Natural killer cell (primary cell): ENCODE results near the gene DPYSL5. TPM values are rescaled to one million over a fixed set of nuclear protein-coding genes. Genes with fewer than 3 reads are reported as not detected.

ENCODE experiments used
- ATAC-seq, 3 donors: fragments of 150-1000 bp in 2 of 3; fragments of 200-7000 bp in 1 of 3; cut with Tn5 transposase; 1 replicate in 1 of 3; 2 replicates in 2 of 3; pipeline ENCODE4 v1.10.0; 2021; ENCODE audit warnings: mild to moderate bottlenecking in 2 of 3, moderate library complexity in 2 of 3
- DNase-seq, 2 donors: peaks; one replicate each; pipeline versions ENCODE4 v3.0.0 to v3.0.0-alpha.2; 2013 to 2021; ENCODE audit warnings: mixed read lengths in 1 of 2
- H3K27ac ChIP-seq: one replicate; pipeline ENCODE4 v1.5.1; 2013; ENCODE audit warnings: mild to moderate bottlenecking, low read length
- H3K27me3 ChIP-seq: one replicate; pipeline ENCODE4 v1.6.1; 2013; ENCODE audit warnings: low read length; ENCODE audit not compliant: control insufficient read depth, insufficient read depth
- H3K36me3 ChIP-seq: one replicate; pipeline ENCODE4 v1.6.1; 2013; ENCODE audit warnings: low read length; ENCODE audit not compliant: control insufficient read depth, insufficient read depth
- H3K4me1 ChIP-seq: one replicate; pipeline ENCODE4 v1.6.1; 2013; ENCODE audit warnings: low read length; ENCODE audit not compliant: control insufficient read depth, insufficient read depth
- H3K4me3 ChIP-seq: one replicate; pipeline ENCODE4 v1.5.1; 2013; ENCODE audit warnings: low read length
- H3K9me3 ChIP-seq: one replicate; pipeline ENCODE4 v1.6.1; 2013; ENCODE audit warnings: low read length; ENCODE audit not compliant: control insufficient read depth, insufficient read depth
- H3K27ac Mint-ChIP-seq, 2 donors: one replicate each; pipeline ENCODE4 v1.8.0; 2022; ENCODE audit warnings: mild to moderate bottlenecking in 2 of 2, mixed read lengths in 2 of 2, moderate library complexity in 1 of 2
- H3K27me3 Mint-ChIP-seq, 2 donors: one replicate each; pipeline ENCODE4 v1.8.0; 2022; ENCODE audit warnings: low read depth in 2 of 2, mixed read lengths in 2 of 2
- H3K36me3 Mint-ChIP-seq: one replicate; pipeline ENCODE4 v1.8.0; 2022; ENCODE audit warnings: mixed read lengths
- H3K4me1 Mint-ChIP-seq, 2 donors: one replicate each; pipeline ENCODE4 v1.8.0; 2022; ENCODE audit warnings: mixed read lengths in 2 of 2
- H3K4me3 Mint-ChIP-seq: one replicate; pipeline ENCODE4 v1.8.0; 2022; ENCODE audit warnings: mild to moderate bottlenecking, moderate library complexity, mixed read lengths
- H3K9me3 Mint-ChIP-seq, 2 donors: one replicate each; pipeline ENCODE4 v1.8.0; 2022; ENCODE audit warnings: mixed read lengths in 2 of 2
- CTCF ChIP-seq: fragments of 200-600 bp; IDR thresholded peaks from one replicate; pipeline ENCODE4 v1.8.0; 2022; ENCODE audit warnings: antibody characterized with exemption
- WGBS: methylation state at CpG from one replicate; pipeline ENCODE4 v1.1.7; 2013; ENCODE audit warnings: missing lambda C conversion rate; ENCODE audit not compliant: insufficient coverage; 5-methylcytosine and 5-hydroxymethylcytosine counted together
- intact Hi-C: fragments of 100-400 bp; cut with micrococcal nuclease; formaldehyde crosslinking; loops from one replicate; pipeline ENCODE4 v1.14.2; 2022
- total RNA-seq, 4 donors: library from RNA; stranded (reverse); fragments of 120-200 nt in 1 of 4; gene quantifications; one replicate each; pipeline versions ENCODE4 v1.2.3 to v1.2.4, GENCODE V29; 2013 to 2022

The DPYSL5 gene
- total RNA-seq, 3 donors from 2014 or later (not counting 1 experiment from before 2014, with no cell fraction given): not detected

GRCh38 chr2:26989156-26989555 is 141.2 kb downstream of the DPYSL5 start:
- no peak overlapping the region for H3K4me3 Mint-ChIP-seq
- H3K9me3 Mint-ChIP-seq: no peaks in the 10 kb centered on the region
- peaks cover 0 to 8% of the 10 kb centered on the region in 2 donors for H3K27me3 Mint-ChIP-seq

GRCh38 chr2:26991717-26992116 is 143.8 kb downstream of the DPYSL5 start:
- WGBS: 90% methylated on average over 4 of the region's 5 CpGs
- H3K9me3 Mint-ChIP-seq: no peaks in the 10 kb centered on the region
- H3K36me3 Mint-ChIP-seq: no peaks in the 10 kb centered on the region
- intact Hi-C loops: no loop called here
- no peak overlapping the region for H3K27ac Mint-ChIP-seq
- Histone ChIP-seq H3K27me3 (no peaks in the 10 kb centered on the region), H3K9me3 (no peaks in the 10 kb centered on the region), H3K4me1 (no peaks in the 10 kb centered on the region), H3K36me3 (no peaks in the 10 kb centered on the region), H3K27ac (no peak overlapping the region), H3K4me3 (no peak overlapping the region)
- H3K27me3 Mint-ChIP-seq: peaks cover 0 to 8% of the 10 kb centered on the region in 2 donors
- ATAC-seq: no peak
- no peaks in the 10 kb centered on the region for H3K4me1 Mint-ChIP-seq
- no peak overlapping the region for H3K4me3 Mint-ChIP-seq
- no peak for DNase-seq
- no peak for TF ChIP-seq CTCF

More at GRCh38 chr2:26989156-26989555, 141.2 kb downstream of the DPYSL5 start:
- no peak for ATAC-seq
- Histone ChIP-seq H3K4me1 (no peaks in the 10 kb centered on the region), H3K4me3 (no peak overlapping the region), H3K9me3 (no peaks in the 10 kb centered on the region), H3K27me3 (no peaks in the 10 kb centered on the region), H3K36me3 (no peaks in the 10 kb centered on the region), H3K27ac (no peak overlapping the region)
- intact Hi-C loops: no loop called here
- no peaks in the 10 kb centered on the region for H3K4me1 Mint-ChIP-seq
- WGBS: 84% methylated on average over 8 of the region's 8 CpGs
- no peak for DNase-seq
- H3K27ac Mint-ChIP-seq: no peak overlapping the region
- no peak for TF ChIP-seq CTCF
- H3K36me3 Mint-ChIP-seq: no peaks in the 10 kb centered on the region

GRCh38 chr2:26993768-26994167 is 145.8 kb downstream of the DPYSL5 start:
- no peak overlapping the region for H3K4me3 Mint-ChIP-seq
- no peak for DNase-seq
- no peaks in the 10 kb centered on the region for H3K36me3 Mint-ChIP-seq
- 73% methylated on average over 1 of the region's 1 CpG for WGBS
- no peaks in the 10 kb centered on the region for H3K36me3 ChIP-seq
- H3K9me3 ChIP-seq: no peaks in the 10 kb centered on the region
- H3K27ac ChIP-seq: no peak overlapping the region
- no peaks in the 10 kb centered on the region for H3K27me3 ChIP-seq
- peaks cover 3 to 8% of the 10 kb centered on the region in 2 donors for H3K27me3 Mint-ChIP-seq
- H3K4me1 ChIP-seq: no peaks in the 10 kb centered on the region
- no peak overlapping the region for H3K4me3 ChIP-seq
- TF ChIP-seq CTCF: no peak
- ATAC-seq: no peak
- intact Hi-C loops: no loop called here
- no peak overlapping the region for H3K27ac Mint-ChIP-seq
- H3K9me3 Mint-ChIP-seq: no peaks in the 10 kb centered on the region
- no peaks in the 10 kb centered on the region for H3K4me1 Mint-ChIP-seq

GRCh38 chr2:26994983-26995382 is 147.1 kb downstream of the DPYSL5 start:
- H3K27ac Mint-ChIP-seq: no peak overlapping the region
- no peak overlapping the region for H3K4me3 Mint-ChIP-seq
- H3K27ac ChIP-seq: no peak overlapping the region
- no peaks in the 10 kb centered on the region for H3K36me3 Mint-ChIP-seq
- H3K9me3 ChIP-seq: no peaks in the 10 kb centered on the region
- WGBS: 91% methylated on average over 1 of the region's 1 CpG
- no peak overlapping the region for H3K4me3 ChIP-seq
- DNase-seq (no peak), ATAC-seq (no peak)
- intact Hi-C loops: no loop called here
- H3K4me1 ChIP-seq: no peaks in the 10 kb centered on the region
- H3K27me3 Mint-ChIP-seq: peaks cover 0 to 3% of the 10 kb centered on the region in 2 donors
- no peaks in the 10 kb centered on the region for H3K27me3 ChIP-seq
- no peaks in the 10 kb centered on the region for H3K36me3 ChIP-seq
- no peaks in the 10 kb centered on the region for H3K9me3 Mint-ChIP-seq
- no peaks in the 10 kb centered on the region for H3K4me1 Mint-ChIP-seq
- TF ChIP-seq CTCF: no peak
